GM12892 (cell line): Measurements from ENCODE around the gene DDOST.

ENCODE experiments used
- POLR2A ChIP-seq: IDR thresholded peaks from 2 replicates; pipeline ENCODE4 v1.6.1; 2011; ENCODE audit warnings: low read depth, low read length, control low read depth
- POLR2AphosphoS5 ChIP-seq: IDR thresholded peaks from 2 replicates; pipeline ENCODE4 v1.6.1; 2011; ENCODE audit warnings: low read depth, low read length, control low read depth

DNA sequence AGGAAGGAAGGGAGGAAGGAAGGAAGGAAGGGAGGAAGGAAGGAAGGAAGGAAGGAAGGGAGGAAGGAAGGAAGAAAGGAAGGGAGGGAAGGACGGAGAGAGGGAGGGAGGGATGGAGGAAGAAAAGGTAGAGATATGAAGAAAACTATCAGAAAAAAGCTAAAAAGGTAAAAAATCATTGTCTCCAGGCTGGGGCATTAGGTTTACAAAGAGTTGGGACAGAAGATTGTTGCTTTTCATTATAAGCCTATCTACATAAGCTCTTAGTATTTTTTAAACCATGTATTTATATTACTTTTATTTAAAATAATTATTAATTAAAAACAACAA, 35.1 kb downstream of the DDOST start:
- no peak for TF ChIP-seq POLR2A
- TF ChIP-seq POLR2AphosphoS5: no peak
